ENCODE results near the gene SYTL3. TPM values are rescaled to one million over a fixed set of nuclear protein-coding genes. Genes with fewer than 3 reads are reported as not detected.
A peak's percentile ranks its signal among the peaks of the same experiment; 100 is the strongest.

The SYTL3 gene
- total RNA-seq, 1 experiment from 2014 or later = 0.09 TPM

- Histone ChIP-seq H3K4ac (ENCODE audit: low read depth, low read length) (no peak overlapping the region), H2BK15ac (ENCODE audit: low read depth, low read length) (no peak overlapping the region), H2BK120ac (ENCODE audit: low read depth, low read length, poor library complexity, severe bottlenecking) (no peak overlapping the region), H3K4me1 (ENCODE audit: insufficient read depth, low read length) (no peaks in the 10 kb centered on the region), H3K9me3 (ENCODE audit: control insufficient read depth, low read depth, low read length) (no peaks in the 10 kb centered on the region), H3K27me3 (ENCODE audit: insufficient read depth, low read length) (no peaks in the 10 kb centered on the region), H3K23me2 (ENCODE audit: insufficient read length, low read depth, low read length, poor library complexity, severe bottlenecking) (no peaks in the 10 kb centered on the region), H2BK5ac (ENCODE audit: insufficient read length, low read length) (no peak overlapping the region), H4K20me1 (ENCODE audit: control insufficient read depth, insufficient read depth, insufficient read length) (no peaks in the 10 kb centered on the region), H3K79me1 (ENCODE audit: insufficient read depth, low read depth, low read length, poor library complexity, severe bottlenecking) (peaks cover 13% of the 10 kb centered on the region), H3K27ac (ENCODE audit: insufficient read length, low read depth, low read length) (no peak overlapping the region), H4K5ac (ENCODE audit: insufficient read length, low read depth, low read length) (no peak overlapping the region), H4K91ac (ENCODE audit: insufficient read length, low read depth, low read length) (no peak overlapping the region), H3K14ac (ENCODE audit: insufficient read depth, low read length) (no peak overlapping the region), H2BK20ac (ENCODE audit: low read depth, low read length, poor library complexity, severe bottlenecking) (no peak overlapping the region), H2AFZ (ENCODE audit: low read length) (no peak overlapping the region), H3K18ac (ENCODE audit: insufficient read length, low read depth, low read length) (no peak overlapping the region), H2BK12ac (ENCODE audit: insufficient read length, low read depth, low read length) (no peak overlapping the region), H3T11ph (ENCODE audit: low read length) (no peak overlapping the region), H3K23ac (ENCODE audit: insufficient read length, low read depth, low read length) (no peak overlapping the region), H3K9ac (ENCODE audit: extremely low read depth, insufficient read length, low read length) (no peak overlapping the region), H3K56ac (ENCODE audit: insufficient read length, low read depth, low read length) (no peak overlapping the region), H2AK5ac (ENCODE audit: insufficient read length, low read length) (no peak overlapping the region), H3K4me2 (ENCODE audit: insufficient read depth, insufficient read length, low read length) (no peak overlapping the region), H3K79me2 (ENCODE audit: insufficient read depth, low read length) (no peaks in the 10 kb centered on the region), H4K8ac (replicated peaks; ENCODE audit: insufficient read length, low read depth, low read length) (no peak overlapping the region)
- WGBS (ENCODE audit: extremely low coverage, insufficient read length, low lambda C conversion rate) = no CpG with 5 or more reads among the region's 3 CpGs
- H3K27me3 Mint-ChIP-seq (ENCODE audit: low read depth) = no peaks in the 10 kb centered on the region
- no peaks in the 10 kb centered on the region for H3K9me3 Mint-ChIP-seq
- H3K36me3 Mint-ChIP-seq (ENCODE audit: insufficient read depth in 1 of 3, low read depth in 3 of 3) = peaks cover 56 to 94% (median 88%) of the 10 kb centered on the region in 3 experiments; a peak in 6 of 7 replicates
- H3K4me3 Mint-ChIP-seq = no peak overlapping the region
- H3K27ac Mint-ChIP-seq = peak overlapping the region in 2 of 3 experiments; percentile 56 to 74; a peak in 4 of 7 replicates
- DNase-seq = no peak
- peaks cover 20 to 29% of the 10 kb centered on the region in 2 experiments for H3K4me1 Mint-ChIP-seq
- no peak for TF ChIP-seq CTCF (conservative IDR thresholded peaks at IDR 0.05)
Measured at GRCh38 chr6:158777510-158777909, 127.7 kb downstream of the SYTL3 start.

Measured in H9 (cell line).